Ishikawa (cell line): ENCODE results near the gene SCN2B.

Source experiments
- CEBPB ChIP-seq: IDR thresholded peaks from 2 replicates; pipeline ENCODE4 v1.6.1; 2012
- EGR1 ChIP-seq: IDR thresholded peaks from 2 replicates; pipeline ENCODE4 v1.6.1; 2012
- EP300 ChIP-seq: IDR thresholded peaks from 2 replicates; pipeline ENCODE4 v1.6.1; 2012; ENCODE audit warnings: borderline replicate concordance
- FOXM1 ChIP-seq: IDR thresholded peaks from 2 replicates; pipeline ENCODE4 v1.6.1; 2012; ENCODE audit warnings: low read depth, borderline replicate concordance
- MAX ChIP-seq: IDR thresholded peaks from 2 replicates; pipeline ENCODE4 v1.6.1; 2012
- RAD21 ChIP-seq: IDR thresholded peaks from 2 replicates; pipeline ENCODE4 v1.6.1; 2012; ENCODE audit warnings: low read depth
- TAF1 ChIP-seq: IDR thresholded peaks from 2 replicates; pipeline ENCODE4 v1.6.1; 2012; ENCODE audit warnings: low read depth, mild to moderate bottlenecking
- TCF12 ChIP-seq: IDR thresholded peaks from 2 replicates; pipeline ENCODE4 v1.6.1; 2012; ENCODE audit warnings: low read depth
- TEAD4 ChIP-seq: IDR thresholded peaks from 2 replicates; pipeline ENCODE4 v1.6.1; 2012
- YY1 ChIP-seq: IDR thresholded peaks from 2 replicates; pipeline ENCODE4 v1.6.1; 2012; ENCODE audit warnings: low read depth
- ZBTB7A ChIP-seq: IDR thresholded peaks from 2 replicates; pipeline ENCODE4 v1.6.1; 2012; ENCODE audit warnings: low read depth
- TF ChIP-seq, protein P1 (sequence below): IDR thresholded peaks from 2 replicates; pipeline ENCODE4 v1.6.1; 2012; ENCODE audit warnings: low read depth, mild to moderate bottlenecking

- TF ChIP-seq EGR1, result no peak
- TF ChIP-seq MAX, result no peak
- TF ChIP-seq EP300, result no peak
- TF ChIP-seq, protein P1, sequence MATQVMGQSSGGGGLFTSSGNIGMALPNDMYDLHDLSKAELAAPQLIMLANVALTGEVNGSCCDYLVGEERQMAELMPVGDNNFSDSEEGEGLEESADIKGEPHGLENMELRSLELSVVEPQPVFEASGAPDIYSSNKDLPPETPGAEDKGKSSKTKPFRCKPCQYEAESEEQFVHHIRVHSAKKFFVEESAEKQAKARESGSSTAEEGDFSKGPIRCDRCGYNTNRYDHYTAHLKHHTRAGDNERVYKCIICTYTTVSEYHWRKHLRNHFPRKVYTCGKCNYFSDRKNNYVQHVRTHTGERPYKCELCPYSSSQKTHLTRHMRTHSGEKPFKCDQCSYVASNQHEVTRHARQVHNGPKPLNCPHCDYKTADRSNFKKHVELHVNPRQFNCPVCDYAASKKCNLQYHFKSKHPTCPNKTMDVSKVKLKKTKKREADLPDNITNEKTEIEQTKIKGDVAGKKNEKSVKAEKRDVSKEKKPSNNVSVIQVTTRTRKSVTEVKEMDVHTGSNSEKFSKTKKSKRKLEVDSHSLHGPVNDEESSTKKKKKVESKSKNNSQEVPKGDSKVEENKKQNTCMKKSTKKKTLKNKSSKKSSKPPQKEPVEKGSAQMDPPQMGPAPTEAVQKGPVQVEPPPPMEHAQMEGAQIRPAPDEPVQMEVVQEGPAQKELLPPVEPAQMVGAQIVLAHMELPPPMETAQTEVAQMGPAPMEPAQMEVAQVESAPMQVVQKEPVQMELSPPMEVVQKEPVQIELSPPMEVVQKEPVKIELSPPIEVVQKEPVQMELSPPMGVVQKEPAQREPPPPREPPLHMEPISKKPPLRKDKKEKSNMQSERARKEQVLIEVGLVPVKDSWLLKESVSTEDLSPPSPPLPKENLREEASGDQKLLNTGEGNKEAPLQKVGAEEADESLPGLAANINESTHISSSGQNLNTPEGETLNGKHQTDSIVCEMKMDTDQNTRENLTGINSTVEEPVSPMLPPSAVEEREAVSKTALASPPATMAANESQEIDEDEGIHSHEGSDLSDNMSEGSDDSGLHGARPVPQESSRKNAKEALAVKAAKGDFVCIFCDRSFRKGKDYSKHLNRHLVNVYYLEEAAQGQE, result no peak
- TF ChIP-seq YY1, result no peak
- no peak for TF ChIP-seq FOXM1
- no peak for TF ChIP-seq ZBTB7A
- TF ChIP-seq RAD21, result no peak
- TF ChIP-seq TCF12, result no peak
- TF ChIP-seq TAF1, result no peak
- no peak for TF ChIP-seq TEAD4
- TF ChIP-seq CEBPB, result no peak
Measured at GRCh38 chr11:118152020-118152551, 24.4 kb downstream of the SCN2B start.
